PFSK-1 (cell line): ENCODE measurements around the gene PALLD.

Source experiments
- FOXP2 ChIP-seq: optimal IDR thresholded peaks from 2 replicates; pipeline ENCODE3; 2011; ENCODE audit warnings: borderline replicate concordance, control low read depth, inconsistent platforms; ENCODE audit not compliant: insufficient read depth; ENCODE audit errors: extremely low read length, extremely low read depth
- POLR2AphosphoS5 ChIP-seq: IDR thresholded peaks from 2 replicates; pipeline ENCODE4 v1.6.1; 2012; ENCODE audit warnings: low read depth, mild to moderate bottlenecking, control low read depth, low read length, moderate library complexity
- SIN3A ChIP-seq: IDR thresholded peaks from 2 replicates; pipeline ENCODE4 v1.6.1; 2012; ENCODE audit warnings: mild to moderate bottlenecking, low read length, moderate library complexity, borderline replicate concordance; ENCODE audit not compliant: insufficient read depth
- TAF1 ChIP-seq: IDR thresholded peaks from 2 replicates; pipeline ENCODE4 v1.6.1; 2012; ENCODE audit warnings: low read length, control low read depth, borderline replicate concordance; ENCODE audit not compliant: insufficient read depth
- TF ChIP-seq, protein P1 (sequence below), 2 experiments: IDR thresholded peaks; 2 replicates each; pipeline versions ENCODE4 v1.6.1 to v1.8.0; 2011 to 2012; ENCODE audit warnings: low read depth in 2 of 2, low read length in 2 of 2, control low read depth in 1 of 2, inconsistent platforms in 1 of 2, mild to moderate bottlenecking in 1 of 2, moderate library complexity in 1 of 2; ENCODE audit not compliant: insufficient read depth in 1 of 2

Gene PALLD

GRCh38 chr4:168831585-168831918 is 334.7 kb downstream of the PALLD start:
- TF ChIP-seq FOXP2 (no peak), POLR2AphosphoS5 (no peak), SIN3A (no peak), TAF1 (no peak)
- TF ChIP-seq, protein P1, sequence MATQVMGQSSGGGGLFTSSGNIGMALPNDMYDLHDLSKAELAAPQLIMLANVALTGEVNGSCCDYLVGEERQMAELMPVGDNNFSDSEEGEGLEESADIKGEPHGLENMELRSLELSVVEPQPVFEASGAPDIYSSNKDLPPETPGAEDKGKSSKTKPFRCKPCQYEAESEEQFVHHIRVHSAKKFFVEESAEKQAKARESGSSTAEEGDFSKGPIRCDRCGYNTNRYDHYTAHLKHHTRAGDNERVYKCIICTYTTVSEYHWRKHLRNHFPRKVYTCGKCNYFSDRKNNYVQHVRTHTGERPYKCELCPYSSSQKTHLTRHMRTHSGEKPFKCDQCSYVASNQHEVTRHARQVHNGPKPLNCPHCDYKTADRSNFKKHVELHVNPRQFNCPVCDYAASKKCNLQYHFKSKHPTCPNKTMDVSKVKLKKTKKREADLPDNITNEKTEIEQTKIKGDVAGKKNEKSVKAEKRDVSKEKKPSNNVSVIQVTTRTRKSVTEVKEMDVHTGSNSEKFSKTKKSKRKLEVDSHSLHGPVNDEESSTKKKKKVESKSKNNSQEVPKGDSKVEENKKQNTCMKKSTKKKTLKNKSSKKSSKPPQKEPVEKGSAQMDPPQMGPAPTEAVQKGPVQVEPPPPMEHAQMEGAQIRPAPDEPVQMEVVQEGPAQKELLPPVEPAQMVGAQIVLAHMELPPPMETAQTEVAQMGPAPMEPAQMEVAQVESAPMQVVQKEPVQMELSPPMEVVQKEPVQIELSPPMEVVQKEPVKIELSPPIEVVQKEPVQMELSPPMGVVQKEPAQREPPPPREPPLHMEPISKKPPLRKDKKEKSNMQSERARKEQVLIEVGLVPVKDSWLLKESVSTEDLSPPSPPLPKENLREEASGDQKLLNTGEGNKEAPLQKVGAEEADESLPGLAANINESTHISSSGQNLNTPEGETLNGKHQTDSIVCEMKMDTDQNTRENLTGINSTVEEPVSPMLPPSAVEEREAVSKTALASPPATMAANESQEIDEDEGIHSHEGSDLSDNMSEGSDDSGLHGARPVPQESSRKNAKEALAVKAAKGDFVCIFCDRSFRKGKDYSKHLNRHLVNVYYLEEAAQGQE (IDR thresholded peaks at IDR 0.05; ENCODE audit: insufficient read depth in 1 of 2, low read depth in 2 of 2, low read length in 2 of 2): no peak

- TF ChIP-seq TAF1 (peak; percentile 65; the same call in 1 of the 2 replicates), FOXP2 (peak; percentile 43), POLR2AphosphoS5 (peak; percentile 91), SIN3A (peak; percentile 41; the same call in 1 of the 2 replicates)
- TF ChIP-seq, protein P1 (IDR thresholded peaks at IDR 0.05; ENCODE audit: insufficient read depth in 1 of 2, low read depth in 2 of 2, low read length in 2 of 2): 0 out of 4 replicates have a peak, but pooled peaks of 1 of the 2 experiments have one; percentile 28
These were observed 335.3 kb downstream of the PALLD start for GRCh38 chr4:168831919-168832762.

DNA sequence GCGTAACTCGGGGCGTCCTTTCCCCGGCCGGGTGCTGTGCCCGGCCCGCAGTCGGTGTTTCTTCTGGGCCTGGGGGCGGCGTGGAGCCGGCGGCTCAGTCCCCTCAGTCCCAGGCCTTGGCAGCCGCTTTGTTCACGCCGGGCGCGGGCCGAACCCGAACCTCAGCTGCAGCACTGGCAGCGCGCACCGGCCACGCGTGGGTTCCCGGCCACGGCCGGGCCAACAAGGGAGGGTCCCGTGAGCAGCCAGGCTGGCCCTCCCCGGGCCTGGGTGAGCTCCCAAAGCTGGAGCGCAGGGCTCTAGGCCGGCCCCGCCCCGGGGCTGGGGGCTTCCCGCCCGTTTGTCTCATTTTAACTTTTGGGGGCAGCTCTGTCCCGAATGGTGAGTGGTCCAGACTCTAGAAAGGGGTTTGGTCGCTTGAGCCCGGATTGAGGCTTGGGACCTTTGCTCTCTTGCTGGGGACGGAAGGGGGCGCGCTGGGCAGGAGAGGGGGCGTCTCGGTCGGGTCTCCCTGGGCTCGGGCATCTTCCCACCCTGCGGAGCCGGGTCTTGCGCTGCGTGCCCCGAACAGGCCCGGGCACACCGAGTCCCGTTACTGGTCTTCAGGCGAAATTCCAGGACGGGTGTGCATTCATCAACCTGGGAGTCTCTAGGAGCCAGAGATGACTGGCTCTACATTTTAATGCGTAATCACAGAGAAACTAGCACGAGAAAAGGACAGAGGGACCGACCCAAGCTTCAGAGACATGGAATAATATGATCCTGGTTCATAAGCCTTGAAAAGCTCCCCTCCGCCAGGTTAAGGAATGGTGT is 336.1 kb downstream of the PALLD start:
- TF ChIP-seq TAF1 (no peak), SIN3A (no peak), FOXP2 (no peak), POLR2AphosphoS5 (no peak)
- TF ChIP-seq, protein P1 (IDR thresholded peaks at IDR 0.05; ENCODE audit: insufficient read depth in 1 of 2, low read depth in 2 of 2, low read length in 2 of 2): no peak

GRCh38 chr4:168833881-168834280 is 337.0 kb downstream of the PALLD start:
- TF ChIP-seq SIN3A (no peak), FOXP2 (no peak), POLR2AphosphoS5 (no peak), TAF1 (no peak)
- TF ChIP-seq, protein P1 (IDR thresholded peaks at IDR 0.05; ENCODE audit: insufficient read depth in 1 of 2, low read depth in 2 of 2, low read length in 2 of 2): no peak

DNA sequence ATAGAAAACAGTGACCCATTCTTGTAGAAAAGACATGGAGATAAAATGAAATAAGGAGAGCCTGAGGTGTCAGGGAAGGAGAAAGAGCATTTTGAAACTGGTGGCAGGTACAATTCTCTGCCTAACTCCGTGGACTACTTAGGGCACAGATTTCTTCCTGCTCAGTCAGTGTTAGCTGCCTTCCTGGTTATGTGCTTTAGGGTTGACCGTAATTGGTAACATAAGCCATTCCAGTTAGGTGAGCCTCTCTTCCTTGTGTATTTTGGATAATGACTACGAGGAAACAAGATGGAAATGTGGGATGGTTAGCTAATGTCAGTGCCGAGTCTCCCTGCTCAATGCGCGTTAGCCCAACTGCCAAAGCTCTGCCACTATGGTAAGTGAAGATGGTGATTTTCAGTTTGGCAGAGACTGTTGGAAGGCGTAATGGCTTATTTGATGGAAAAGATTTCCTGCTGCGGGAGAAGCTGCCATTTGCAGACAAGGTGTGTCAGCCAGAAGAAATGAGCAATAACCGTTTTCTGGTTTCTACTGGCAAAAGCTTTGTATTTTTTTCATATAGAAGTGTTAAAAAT is 339.1 kb downstream of the PALLD start:
- TF ChIP-seq, protein P1 (IDR thresholded peaks at IDR 0.05; ENCODE audit: insufficient read depth in 1 of 2, low read depth in 2 of 2, low read length in 2 of 2): no peak
- TF ChIP-seq POLR2AphosphoS5 (no peak), FOXP2 (no peak), TAF1 (no peak), SIN3A (no peak)
